ENCODE results near the gene KRTAP10-5. TPM values are rescaled to one million over a fixed set of nuclear protein-coding genes. Genes with fewer than 3 reads are reported as not detected.
"Not testable (repeated sequence)": the region's sequence is repeated elsewhere in the genome, so short reads cannot be mapped to it uniquely, and the experiment has no call there.

KRTAP10-5 gene
- total RNA-seq, 2 donors from 2014 or later = not detected

DNA sequence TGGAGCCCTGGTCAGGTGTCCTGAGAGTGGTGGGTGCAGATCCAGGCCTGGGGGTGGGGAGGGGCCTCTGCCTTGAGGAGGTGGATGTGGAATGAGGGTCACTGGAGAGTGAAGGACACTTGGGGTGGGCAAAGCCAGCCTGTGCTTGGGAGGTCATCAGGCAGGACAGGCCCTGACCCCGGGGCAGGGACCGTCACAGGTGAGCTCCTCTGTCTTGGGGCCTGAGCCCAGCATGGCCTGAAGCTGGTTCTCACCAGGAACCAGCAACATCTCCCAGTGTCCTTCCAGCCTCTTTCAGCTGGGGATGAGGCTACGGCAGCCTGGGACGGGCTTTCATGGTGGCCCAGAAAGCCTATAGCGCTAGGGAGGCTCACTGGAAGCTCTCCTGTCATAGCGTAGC, 28.3 kb downstream of the KRTAP10-5 start:
- no peaks in the 10 kb centered on the region for H3K36me3 ChIP-seq
- H3K4me3 ChIP-seq = no peak overlapping the region
- TF ChIP-seq, protein P1, sequence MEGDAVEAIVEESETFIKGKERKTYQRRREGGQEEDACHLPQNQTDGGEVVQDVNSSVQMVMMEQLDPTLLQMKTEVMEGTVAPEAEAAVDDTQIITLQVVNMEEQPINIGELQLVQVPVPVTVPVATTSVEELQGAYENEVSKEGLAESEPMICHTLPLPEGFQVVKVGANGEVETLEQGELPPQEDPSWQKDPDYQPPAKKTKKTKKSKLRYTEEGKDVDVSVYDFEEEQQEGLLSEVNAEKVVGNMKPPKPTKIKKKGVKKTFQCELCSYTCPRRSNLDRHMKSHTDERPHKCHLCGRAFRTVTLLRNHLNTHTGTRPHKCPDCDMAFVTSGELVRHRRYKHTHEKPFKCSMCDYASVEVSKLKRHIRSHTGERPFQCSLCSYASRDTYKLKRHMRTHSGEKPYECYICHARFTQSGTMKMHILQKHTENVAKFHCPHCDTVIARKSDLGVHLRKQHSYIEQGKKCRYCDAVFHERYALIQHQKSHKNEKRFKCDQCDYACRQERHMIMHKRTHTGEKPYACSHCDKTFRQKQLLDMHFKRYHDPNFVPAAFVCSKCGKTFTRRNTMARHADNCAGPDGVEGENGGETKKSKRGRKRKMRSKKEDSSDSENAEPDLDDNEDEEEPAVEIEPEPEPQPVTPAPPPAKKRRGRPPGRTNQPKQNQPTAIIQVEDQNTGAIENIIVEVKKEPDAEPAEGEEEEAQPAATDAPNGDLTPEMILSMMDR (IDR thresholded peaks at IDR 0.05) = no peak
- H3K9ac ChIP-seq (ENCODE audit: low read depth in 2 of 2, low read length in 2 of 2) = no peak overlapping the region
- H3K27me3 ChIP-seq = no peaks in the 10 kb centered on the region
- DNase-seq = no peak
- H3K27ac ChIP-seq = no peak overlapping the region
- no peaks in the 10 kb centered on the region for H3K9me3 ChIP-seq
- intact Hi-C loops (cut with DNase I) = no loop called here
- H3K4me1 ChIP-seq = no peaks in the 10 kb centered on the region

GRCh38 chr21:44551340-44551961, 29.0 kb downstream of the KRTAP10-5 start, which contains the start of gene KRTAP10-2:
KRTAP10-2 (minus strand) TSS chr21:44551505; CDS start chr21:44551458, 47 bp downstream.
- H3K4me3 ChIP-seq = no peak within 1 kb of the TSS
- no peaks in the 10 kb centered on the region for H3K9me3 ChIP-seq
- intact Hi-C loops (cut with DNase I) = no loop called here
- TF ChIP-seq, protein P1 (IDR thresholded peaks at IDR 0.05) = no peak
- DNase-seq = no peak
- no peak within 1 kb of the TSS for H3K27ac ChIP-seq
- no peak within 1 kb of the TSS for H3K9ac ChIP-seq (ENCODE audit: low read depth in 2 of 2, low read length in 2 of 2)
- H3K36me3 ChIP-seq = no peaks in the 10 kb centered on the region
- H3K4me1 ChIP-seq = no peaks in the 10 kb centered on the region
- no peaks in the 10 kb centered on the region for H3K27me3 ChIP-seq

DNA sequence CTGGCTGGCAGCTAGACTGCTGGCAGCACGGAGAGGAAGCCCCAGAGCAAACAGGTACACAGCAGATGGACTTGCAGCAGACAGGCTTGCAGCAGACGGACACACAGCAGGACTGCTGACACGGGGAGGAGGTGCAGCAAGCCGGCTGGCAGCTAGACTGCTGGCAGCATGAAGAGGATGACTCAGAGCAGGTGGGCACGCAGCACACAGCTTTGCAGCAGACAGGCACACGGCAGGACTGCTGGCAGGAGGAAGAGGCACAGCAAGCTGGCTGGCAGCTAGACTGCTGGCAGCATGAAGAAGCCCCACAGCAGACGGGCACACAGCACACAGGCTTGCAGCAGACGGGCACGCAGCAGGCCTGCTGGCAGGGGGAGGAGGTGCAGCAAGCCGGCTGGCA, 29.6 kb downstream of the KRTAP10-5 start:
- intact Hi-C loops (cut with DNase I) = no loop called here
- H3K9me3 ChIP-seq = no peaks in the 10 kb centered on the region
- TF ChIP-seq, protein P1 (IDR thresholded peaks at IDR 0.05) = no peak
- no peak for DNase-seq
- no peak overlapping the region for H3K9ac ChIP-seq (ENCODE audit: low read depth in 2 of 2, low read length in 2 of 2)
- no peaks in the 10 kb centered on the region for H3K4me1 ChIP-seq
- no peak overlapping the region for H3K4me3 ChIP-seq
- no peaks in the 10 kb centered on the region for H3K27me3 ChIP-seq
- H3K27ac ChIP-seq = no peak overlapping the region
- H3K36me3 ChIP-seq = no peaks in the 10 kb centered on the region

DNA sequence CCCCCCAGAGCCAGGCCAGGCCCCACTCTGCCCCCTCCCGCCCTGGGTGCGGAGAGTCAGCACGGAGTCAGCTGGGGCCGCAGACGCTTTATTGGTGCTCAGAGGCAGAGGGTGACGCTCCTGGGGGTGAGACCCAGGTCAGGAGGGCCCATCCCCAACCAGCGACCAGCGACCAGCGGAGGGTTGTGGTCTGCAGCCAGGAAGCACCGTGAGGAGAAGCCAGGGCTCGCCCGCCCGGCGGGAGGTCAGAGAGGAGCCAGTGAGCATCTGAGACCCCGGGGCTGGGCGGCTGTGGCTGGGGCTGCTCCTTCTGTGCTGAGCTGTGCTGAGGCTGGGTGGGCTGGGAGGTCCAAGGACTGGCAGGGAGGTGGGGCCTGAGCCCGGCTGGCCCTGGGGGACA, 30.1 kb downstream of the KRTAP10-5 start:
- DNase-seq; H3K9ac ChIP-seq (ENCODE audit: low read depth in 2 of 2, low read length in 2 of 2); H3K27ac ChIP-seq; H3K27me3 ChIP-seq; H3K9me3 ChIP-seq; H3K36me3 ChIP-seq; H3K4me3 ChIP-seq; H3K4me1 ChIP-seq; intact Hi-C loops (cut with DNase I): not testable (repeated sequence)

GRCh38 chr21:44549525-44550211, 30.7 kb downstream of the KRTAP10-5 start:
- intact Hi-C loops (cut with DNase I) = no loop called here
- H3K27me3 ChIP-seq = no peaks in the 10 kb centered on the region

More at GRCh38 chr21:44549525-44550211, 30.7 kb downstream of the KRTAP10-5 start:
- H3K9ac ChIP-seq (ENCODE audit: low read depth in 2 of 2, low read length in 2 of 2) = no peak overlapping the region
- no peak overlapping the region for H3K27ac ChIP-seq
- TF ChIP-seq, protein P1 (IDR thresholded peaks at IDR 0.05) = no peak
- H3K4me3 ChIP-seq = no peak overlapping the region
- no peaks in the 10 kb centered on the region for H3K9me3 ChIP-seq
- no peaks in the 10 kb centered on the region for H3K4me1 ChIP-seq
- H3K36me3 ChIP-seq = no peaks in the 10 kb centered on the region
- no peak for DNase-seq

Measured in colonic mucosa (tissue), 4 donors.